ENCODE measurements around the gene ESPL1.
A peak's percentile ranks its signal among the peaks of the same experiment; 100 is the strongest.
"Not testable (repeated sequence)": the region's sequence is repeated elsewhere in the genome, so short reads cannot be mapped to it uniquely, and the experiment has no call there.

ESPL1 gene

GRCh38 chr12:53302903-53303302, 34.8 kb downstream of the ESPL1 start:
- no peak for DNase-seq

- no peak for DNase-seq
These were observed 38.7 kb downstream of the ESPL1 start for GRCh38 chr12:53306826-53307225.

GRCh38 chr12:53308276-53308675, 40.2 kb downstream of the ESPL1 start:
- DNase-seq = no peak

GRCh38 chr12:53313996-53314395, 45.9 kb downstream of the ESPL1 start:
- DNase-seq = no peak

- DNase-seq = no peak
These were observed 52.5 kb downstream of the ESPL1 start for GRCh38 chr12:53320352-53321195.

GRCh38 chr12:53324113-53324778, 56.1 kb downstream of the ESPL1 start:
- no peak for DNase-seq

- peak; percentile 47 for DNase-seq
These were observed 56.8 kb downstream of the ESPL1 start for GRCh38 chr12:53324779-53325510.

GRCh38 chr12:53325511-53326061, 57.5 kb downstream of the ESPL1 start:
- DNase-seq = no peak

- no peak for DNase-seq
These were observed 58.5 kb downstream of the ESPL1 start for GRCh38 chr12:53326460-53327185.

GRCh38 chr12:53327435-53328042, 59.4 kb downstream of the ESPL1 start:
- DNase-seq = no peak

- DNase-seq = no peak
These were observed 59.9 kb downstream of the ESPL1 start for GRCh38 chr12:53328043-53328435.

- DNase-seq = no peak
These were observed 62.6 kb downstream of the ESPL1 start for GRCh38 chr12:53330671-53331070.

GRCh38 chr12:53332339-53332738, 64.2 kb downstream of the ESPL1 start:
- not testable (repeated sequence) for DNase-seq

- no peak for DNase-seq
These were observed 64.6 kb downstream of the ESPL1 start for GRCh38 chr12:53332744-53333143.

GRCh38 chr12:53333289-53333688, 65.2 kb downstream of the ESPL1 start:
- DNase-seq = no peak

- no peak for DNase-seq
These were observed 65.7 kb downstream of the ESPL1 start for GRCh38 chr12:53333845-53334244.

GRCh38 chr12:53334822-53335221, 66.7 kb downstream of the ESPL1 start:
- DNase-seq = no peak

- DNase-seq = no peak
These were observed 68.1 kb downstream of the ESPL1 start, which contains the start of gene SP7 for GRCh38 chr12:53336181-53336681. Gene SP7 (minus strand): TSS chr12:53336354. CDS start chr12:53335646, 708 bp downstream.

- DNase-seq = no peak
These were observed 69.9 kb downstream of the ESPL1 start for GRCh38 chr12:53338017-53338416.

- DNase-seq = no peak
These were observed 70.8 kb downstream of the ESPL1 start for GRCh38 chr12:53338916-53339315.

GRCh38 chr12:53340398-53340797, 72.3 kb downstream of the ESPL1 start:
- DNase-seq = no peak

Data from NCI-H1092 treated with DMSO at 0.1 percent for 48 hours (cell line).